Bronchial epithelial cell (primary cell): ENCODE results near the gene AGTPBP1. TPM values are rescaled to one million over a fixed set of nuclear protein-coding genes. Genes with fewer than 3 reads are reported as not detected.
A peak's percentile ranks its signal among the peaks of the same experiment; 100 is the strongest.
"Not testable (repeated sequence)": the region's sequence is repeated elsewhere in the genome, so short reads cannot be mapped to it uniquely, and the experiment has no call there.

Experiments
- DNase-seq: peaks from one replicate; pipeline ENCODE4 v3.0.0-alpha.2; 2010; ENCODE audit warnings: low read depth
- FAIRE-seq: peaks from 2 replicates; lab custom pipeline; 2011; peaks lifted over from hg19 to GRCh38; lab: Jason Lieb, UNC
- H3K27me3 ChIP-seq: 2 replicates; pipeline ENCODE4 v1.5.1; 2011; ENCODE audit warnings: low read length; ENCODE audit not compliant: control insufficient read depth, insufficient read depth
- H3K36me3 ChIP-seq: 2 replicates; pipeline ENCODE4 v1.5.1; 2011; ENCODE audit warnings: low read length; ENCODE audit not compliant: control insufficient read depth, insufficient read depth
- H3K4me3 ChIP-seq: 2 replicates; pipeline ENCODE4 v1.5.1; 2011; ENCODE audit warnings: mild to moderate bottlenecking, low read depth, low read length, control low read depth
- CTCF ChIP-seq: IDR thresholded peaks from 2 replicates; pipeline ENCODE4 v1.5.1; 2011; ENCODE audit warnings: mild to moderate bottlenecking, moderate library complexity, low read length, control low read depth, inconsistent platforms; ENCODE audit not compliant: insufficient read depth, severe bottlenecking
- total RNA-seq: library from RNA; depleted of rRNA; stranded (reverse); fragments of >200 nt; gene quantifications from 2 replicates; pipeline ENCODE4 v1.2.1, GENCODE V29; 2014

The AGTPBP1 gene
- total RNA-seq, 1 donor from 2014 or later, result 24.2 TPM

- no peak for TF ChIP-seq CTCF
- DNase-seq (no peak), FAIRE-seq (no peak)
- Histone ChIP-seq H3K4me3 (no peak overlapping the region), H3K36me3 (no peaks in the 10 kb centered on the region), H3K27me3 (no peaks in the 10 kb centered on the region)
Observed at GRCh38 chr9:85726737-85727136, 15.0 kb downstream of the AGTPBP1 start.

- peak; percentile 14 for DNase-seq
- no peak for TF ChIP-seq CTCF
- Histone ChIP-seq H3K4me3 (no peak overlapping the region), H3K27me3 (no peaks in the 10 kb centered on the region), H3K36me3 (no peaks in the 10 kb centered on the region)
- no peak for FAIRE-seq
Observed at GRCh38 chr9:85723215-85723614, 18.5 kb downstream of the AGTPBP1 start.

GRCh38 chr9:85719411-85719810 is 22.3 kb downstream of the AGTPBP1 start:
- H3K36me3 ChIP-seq, H3K4me3 ChIP-seq, DNase-seq, FAIRE-seq, H3K27me3 ChIP-seq: not testable (repeated sequence)

- not testable (repeated sequence) for H3K36me3 ChIP-seq, DNase-seq, FAIRE-seq, H3K27me3 ChIP-seq, H3K4me3 ChIP-seq
Observed at GRCh38 chr9:85717818-85718217, 23.9 kb downstream of the AGTPBP1 start.

- no peak for FAIRE-seq
- Histone ChIP-seq H3K36me3 (no peaks in the 10 kb centered on the region), H3K27me3 (no peaks in the 10 kb centered on the region), H3K4me3 (no peak overlapping the region)
- no peak for DNase-seq
- no peak for TF ChIP-seq CTCF
Observed at GRCh38 chr9:85717220-85717619, 24.5 kb downstream of the AGTPBP1 start.

GRCh38 chr9:85716031-85716877 is 25.5 kb downstream of the AGTPBP1 start:
- FAIRE-seq (no peak), DNase-seq (peak; percentile 7)
- Histone ChIP-seq H3K4me3 (no peak overlapping the region), H3K27me3 (no peaks in the 10 kb centered on the region), H3K36me3 (no peaks in the 10 kb centered on the region)
- no peak for TF ChIP-seq CTCF

- no peak for FAIRE-seq
- Histone ChIP-seq H3K4me3 (no peak overlapping the region), H3K36me3 (no peaks in the 10 kb centered on the region), H3K27me3 (no peaks in the 10 kb centered on the region)
- DNase-seq, result no peak
- no peak for TF ChIP-seq CTCF
Observed at GRCh38 chr9:85715587-85715986, 26.2 kb downstream of the AGTPBP1 start.
